SK-N-DZ (cell line): ENCODE results near the gene ATP2B2.

ENCODE experiments used
- DNase-seq: peaks from one replicate; pipeline ENCODE4 v3.0.0-alpha.2; 2015; ENCODE audit warnings: low spot score

Gene ATP2B2

GRCh38 chr3:10530241-10530640 is 24.9 kb upstream of the ATP2B2 start:
- no peak for DNase-seq

GRCh38 chr3:10529809-10530208 is 24.4 kb upstream of the ATP2B2 start:
- DNase-seq: no peak

GRCh38 chr3:10528046-10528445 is 22.7 kb upstream of the ATP2B2 start:
- no peak for DNase-seq

GRCh38 chr3:10527295-10528001 is 22.1 kb upstream of the ATP2B2 start:
- no peak for DNase-seq

- DNase-seq: no peak
Observed at GRCh38 chr3:10526366-10526765, 21.0 kb upstream of the ATP2B2 start.

GRCh38 chr3:10524799-10525301 is 19.5 kb upstream of the ATP2B2 start:
- DNase-seq: no peak

GRCh38 chr3:10524270-10524669 is 18.9 kb upstream of the ATP2B2 start:
- no peak for DNase-seq

GRCh38 chr3:10523561-10523960 is 18.2 kb upstream of the ATP2B2 start:
- DNase-seq: no peak

- no peak for DNase-seq
Observed at GRCh38 chr3:10522646-10523303, 17.4 kb upstream of the ATP2B2 start.

GRCh38 chr3:10521772-10522441 is 16.5 kb upstream of the ATP2B2 start:
- no peak for DNase-seq

- no peak for DNase-seq
Observed at GRCh38 chr3:10520072-10520471, 14.7 kb upstream of the ATP2B2 start.

- no peak for DNase-seq
Observed at GRCh38 chr3:10519236-10519635, 13.8 kb upstream of the ATP2B2 start.

- no peak for DNase-seq
Observed at GRCh38 chr3:10518506-10519150, 13.2 kb upstream of the ATP2B2 start.

- no peak for DNase-seq
Observed at GRCh38 chr3:10517627-10518026, 12.2 kb upstream of the ATP2B2 start.

GRCh38 chr3:10516544-10517452 is 11.4 kb upstream of the ATP2B2 start:
- no peak for DNase-seq

- DNase-seq: no peak
Observed at GRCh38 chr3:10515884-10516495, 10.6 kb upstream of the ATP2B2 start.

GRCh38 chr3:10515396-10515795 is 10.0 kb upstream of the ATP2B2 start:
- DNase-seq: no peak

- no peak for DNase-seq
Observed at GRCh38 chr3:10514407-10515069, 9.2 kb upstream of the ATP2B2 start.

GRCh38 chr3:10513306-10513705 is 7.9 kb upstream of the ATP2B2 start:
- DNase-seq: no peak

- no peak for DNase-seq
Observed at GRCh38 chr3:10512687-10513086, 7.3 kb upstream of the ATP2B2 start.
